Stimulated activated CD8-positive, alpha-beta memory T cell treated with anti-CD3 and anti-CD28 coated beads, Interleukin-15, amount 100 ng/mL, for 1 hour (primary cell): ENCODE measurements around the gene NFAM1.

ENCODE experiments used
- DNase-seq: peaks from one replicate; pipeline ENCODE4 v3.0.0-alpha.2; 2020; ENCODE audit warnings: low read depth

NFAM1 gene

GRCh38 chr22:42439821-42440674 is 7.8 kb upstream of the NFAM1 start:
- DNase-seq = no peak

- DNase-seq = no peak
Observed at GRCh38 chr22:42439021-42439567, 6.9 kb upstream of the NFAM1 start.

- no peak for DNase-seq
Observed at GRCh38 chr22:42438293-42438650, 6.1 kb upstream of the NFAM1 start.

GRCh38 chr22:42437488-42438292 is 5.5 kb upstream of the NFAM1 start:
- peak; percentile 75 for DNase-seq

- no peak for DNase-seq
Observed at GRCh38 chr22:42436404-42436803, 4.2 kb upstream of the NFAM1 start.

- no peak for DNase-seq
Observed at GRCh38 chr22:42434748-42435425, 2.7 kb upstream of the NFAM1 start.

- DNase-seq = no peak
Observed at GRCh38 chr22:42433754-42434682, 1.8 kb upstream of the NFAM1 start.

- DNase-seq = no peak
Observed at GRCh38 chr22:42432818-42433217, 615 bp upstream of the NFAM1 start.

GRCh38 chr22:42431401-42432019 is 693 bp downstream of the NFAM1 start:
- DNase-seq = no peak

- no peak for DNase-seq
Observed at GRCh38 chr22:42430528-42431125, 1.6 kb downstream of the NFAM1 start.

- no peak for DNase-seq
Observed at GRCh38 chr22:42428760-42429159, 3.4 kb downstream of the NFAM1 start.

- no peak for DNase-seq
Observed at GRCh38 chr22:42428025-42428424, 4.2 kb downstream of the NFAM1 start.

- no peak for DNase-seq
Observed at GRCh38 chr22:42427167-42427566, 5.0 kb downstream of the NFAM1 start.

- DNase-seq = no peak
Observed at GRCh38 chr22:42425989-42426355, 6.2 kb downstream of the NFAM1 start.

- no peak for DNase-seq
Observed at GRCh38 chr22:42425337-42425988, 6.7 kb downstream of the NFAM1 start.

- DNase-seq = no peak
Observed at GRCh38 chr22:42419243-42419881, 12.8 kb downstream of the NFAM1 start.

- no peak for DNase-seq
Observed at GRCh38 chr22:42418811-42419242, 13.4 kb downstream of the NFAM1 start.

GRCh38 chr22:42417645-42418305 is 14.4 kb downstream of the NFAM1 start:
- DNase-seq = no peak
